Measurements from ENCODE around the gene SMYD3.

Gene SMYD3

DNA sequence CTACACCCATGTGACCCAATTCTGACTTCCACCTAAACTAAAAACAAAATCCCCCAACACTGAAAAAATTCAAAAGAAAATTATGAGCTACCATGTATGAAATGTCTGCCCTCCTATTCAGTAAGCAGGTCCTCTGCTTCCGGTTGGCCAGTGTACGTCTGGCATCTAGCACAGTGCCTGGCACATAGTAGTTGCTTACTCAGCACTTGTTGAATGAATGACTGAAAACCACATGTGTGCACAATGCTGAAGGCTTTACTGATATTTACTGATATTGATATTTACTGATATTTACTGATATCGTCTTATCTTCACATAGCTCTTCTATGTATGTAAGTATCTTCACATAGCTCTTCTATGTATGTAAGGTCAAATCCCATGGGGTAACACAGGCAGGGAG lies 642.2 kb downstream of the SMYD3 start:
- H3K9ac ChIP-seq (ENCODE audit: low read length): no peak overlapping the region
- H3K9me2 ChIP-seq (replicated peaks; ENCODE audit: insufficient read depth, low read length): no peaks in the 10 kb centered on the region
- H3F3A ChIP-seq (ENCODE audit: insufficient read depth): no peaks in the 10 kb centered on the region
- no peak overlapping the region for H3K27ac ChIP-seq (ENCODE audit: low read depth, low read length)
- no peaks in the 10 kb centered on the region for H3K27me3 ChIP-seq (ENCODE audit: low read length)
- no peaks in the 10 kb centered on the region for H3K9me3 ChIP-seq (ENCODE audit: insufficient read depth, low read length)
- TF ChIP-seq, protein P1, sequence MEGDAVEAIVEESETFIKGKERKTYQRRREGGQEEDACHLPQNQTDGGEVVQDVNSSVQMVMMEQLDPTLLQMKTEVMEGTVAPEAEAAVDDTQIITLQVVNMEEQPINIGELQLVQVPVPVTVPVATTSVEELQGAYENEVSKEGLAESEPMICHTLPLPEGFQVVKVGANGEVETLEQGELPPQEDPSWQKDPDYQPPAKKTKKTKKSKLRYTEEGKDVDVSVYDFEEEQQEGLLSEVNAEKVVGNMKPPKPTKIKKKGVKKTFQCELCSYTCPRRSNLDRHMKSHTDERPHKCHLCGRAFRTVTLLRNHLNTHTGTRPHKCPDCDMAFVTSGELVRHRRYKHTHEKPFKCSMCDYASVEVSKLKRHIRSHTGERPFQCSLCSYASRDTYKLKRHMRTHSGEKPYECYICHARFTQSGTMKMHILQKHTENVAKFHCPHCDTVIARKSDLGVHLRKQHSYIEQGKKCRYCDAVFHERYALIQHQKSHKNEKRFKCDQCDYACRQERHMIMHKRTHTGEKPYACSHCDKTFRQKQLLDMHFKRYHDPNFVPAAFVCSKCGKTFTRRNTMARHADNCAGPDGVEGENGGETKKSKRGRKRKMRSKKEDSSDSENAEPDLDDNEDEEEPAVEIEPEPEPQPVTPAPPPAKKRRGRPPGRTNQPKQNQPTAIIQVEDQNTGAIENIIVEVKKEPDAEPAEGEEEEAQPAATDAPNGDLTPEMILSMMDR (IDR thresholded peaks at IDR 0.05; ENCODE audit: insufficient read depth, low read length, poor library complexity, severe bottlenecking): no peak
- TF ChIP-seq EZH2phosphoT487 (conservative IDR thresholded peaks at IDR 0.05; ENCODE audit: low read length): no peak
- H3K4me3 ChIP-seq (ENCODE audit: insufficient read depth, low read length, poor library complexity, severe bottlenecking): no peak overlapping the region
- H3K36me3 ChIP-seq (ENCODE audit: low read length): no peaks in the 10 kb centered on the region
- no peaks in the 10 kb centered on the region for H3K79me2 ChIP-seq (ENCODE audit: insufficient read depth, low read length)
- no peak overlapping the region for H2AFZ ChIP-seq (ENCODE audit: low read depth, low read length, severe bottlenecking)
- H3K4me2 ChIP-seq (ENCODE audit: low read depth, low read length, poor library complexity, severe bottlenecking): no peak overlapping the region
- no peaks in the 10 kb centered on the region for H4K20me1 ChIP-seq (ENCODE audit: low read depth, low read length)

DNA sequence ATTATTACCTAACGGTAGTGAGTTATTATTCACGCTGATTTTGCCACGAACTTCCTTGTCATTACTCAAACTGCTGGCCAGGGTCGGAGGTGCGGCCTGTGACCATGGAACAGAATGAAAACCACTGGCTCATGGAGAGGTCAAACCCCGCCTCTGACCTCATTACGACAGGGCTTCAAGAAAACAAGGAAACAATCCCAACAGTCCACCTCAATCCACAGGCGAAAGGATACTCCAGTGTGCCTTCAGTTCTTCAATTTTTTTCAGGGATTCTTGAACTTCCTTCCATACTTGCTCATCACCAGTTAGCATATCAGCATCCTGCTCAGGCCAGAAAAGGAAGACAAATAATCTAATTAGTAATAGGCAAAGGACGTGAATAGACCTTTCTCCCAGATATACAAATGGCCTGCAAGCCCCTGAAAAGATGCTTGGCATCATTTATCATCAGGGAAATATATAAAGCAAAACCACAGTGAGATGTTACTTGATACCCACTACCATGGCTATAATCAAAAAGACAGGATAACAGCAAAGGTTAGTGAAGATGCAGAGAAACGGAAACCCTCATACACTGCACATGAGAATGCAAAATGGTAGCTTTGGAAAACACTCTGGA lies 643.4 kb downstream of the SMYD3 start:
- H3K27me3 ChIP-seq (ENCODE audit: low read length): no peaks in the 10 kb centered on the region
- no peak for TF ChIP-seq EZH2phosphoT487 (conservative IDR thresholded peaks at IDR 0.05; ENCODE audit: low read length)
- TF ChIP-seq, protein P1 (IDR thresholded peaks at IDR 0.05; ENCODE audit: insufficient read depth, low read length, poor library complexity, severe bottlenecking): no peak
- no peaks in the 10 kb centered on the region for H3K36me3 ChIP-seq (ENCODE audit: low read length)
- H3K9ac ChIP-seq (ENCODE audit: low read length): no peak overlapping the region
- no peaks in the 10 kb centered on the region for H4K20me1 ChIP-seq (ENCODE audit: low read depth, low read length)
- H3K27ac ChIP-seq (ENCODE audit: low read depth, low read length): no peak overlapping the region
- H3K4me3 ChIP-seq (ENCODE audit: insufficient read depth, low read length, poor library complexity, severe bottlenecking): no peak overlapping the region
- no peak overlapping the region for H3K4me2 ChIP-seq (ENCODE audit: low read depth, low read length, poor library complexity, severe bottlenecking)
- H3K9me2 ChIP-seq (replicated peaks; ENCODE audit: insufficient read depth, low read length): no peaks in the 10 kb centered on the region
- H3K79me2 ChIP-seq (ENCODE audit: insufficient read depth, low read length): no peaks in the 10 kb centered on the region
- H2AFZ ChIP-seq (ENCODE audit: low read depth, low read length, severe bottlenecking): no peak overlapping the region
- H3K9me3 ChIP-seq (ENCODE audit: insufficient read depth, low read length): no peaks in the 10 kb centered on the region
- H3F3A ChIP-seq (ENCODE audit: insufficient read depth): no peaks in the 10 kb centered on the region

DNA sequence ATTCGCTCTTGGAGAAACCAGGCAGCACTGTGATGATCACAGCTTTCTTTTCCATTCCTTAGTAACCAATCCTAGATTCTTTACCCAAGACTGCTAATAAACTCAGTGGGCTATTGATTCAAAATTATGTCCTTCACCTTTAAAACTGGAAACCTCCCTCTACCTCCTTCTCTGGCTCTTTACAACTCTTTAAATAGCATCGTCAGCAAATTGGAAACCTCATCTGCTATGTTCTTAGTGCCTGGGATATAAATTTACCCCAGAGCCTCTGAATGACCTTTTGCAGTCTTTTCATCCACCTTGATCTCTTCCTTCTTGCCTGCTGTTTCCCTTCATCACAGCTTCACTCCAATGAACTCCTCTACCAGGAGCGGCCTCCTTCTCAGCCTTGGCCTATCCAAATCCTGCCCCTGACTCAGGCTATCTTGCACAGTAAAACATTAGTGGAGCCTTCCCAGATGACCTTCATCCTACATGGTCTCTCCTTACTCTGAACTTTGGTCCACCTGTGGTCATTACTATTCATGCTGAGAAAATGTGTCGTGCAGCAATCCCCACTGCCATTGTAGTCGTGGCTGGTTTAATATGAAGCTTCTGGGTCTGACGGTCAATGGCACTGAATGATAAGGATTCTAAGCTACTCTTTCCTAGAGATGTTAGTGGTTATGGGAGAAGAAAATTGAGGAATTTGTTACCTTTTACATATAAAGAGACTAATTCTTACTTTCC lies 644.1 kb downstream of the SMYD3 start:
- no peaks in the 10 kb centered on the region for H3K27me3 ChIP-seq (ENCODE audit: low read length)
- no peaks in the 10 kb centered on the region for H3K36me3 ChIP-seq (ENCODE audit: low read length)
- no peak for TF ChIP-seq EZH2phosphoT487 (conservative IDR thresholded peaks at IDR 0.05; ENCODE audit: low read length)
- TF ChIP-seq, protein P1 (IDR thresholded peaks at IDR 0.05; ENCODE audit: insufficient read depth, low read length, poor library complexity, severe bottlenecking): no peak
- H3K4me2 ChIP-seq (ENCODE audit: low read depth, low read length, poor library complexity, severe bottlenecking): no peak overlapping the region
- H3K27ac ChIP-seq (ENCODE audit: low read depth, low read length): no peak overlapping the region
- no peaks in the 10 kb centered on the region for H3K9me3 ChIP-seq (ENCODE audit: insufficient read depth, low read length)
- no peak overlapping the region for H3K4me3 ChIP-seq (ENCODE audit: insufficient read depth, low read length, poor library complexity, severe bottlenecking)
- H2AFZ ChIP-seq (ENCODE audit: low read depth, low read length, severe bottlenecking): no peak overlapping the region
- H3K9ac ChIP-seq (ENCODE audit: low read length): no peak overlapping the region
- H3K79me2 ChIP-seq (ENCODE audit: insufficient read depth, low read length): no peaks in the 10 kb centered on the region
- H3K9me2 ChIP-seq (replicated peaks; ENCODE audit: insufficient read depth, low read length): no peaks in the 10 kb centered on the region
- no peaks in the 10 kb centered on the region for H4K20me1 ChIP-seq (ENCODE audit: low read depth, low read length)
- no peaks in the 10 kb centered on the region for H3F3A ChIP-seq (ENCODE audit: insufficient read depth)
